Ovary (tissue), 9 donors: ENCODE data around the gene TAF8. TPM values are rescaled to one million over a fixed set of nuclear protein-coding genes. Genes with fewer than 3 reads are reported as not detected.

Experiments used
- DNase-seq, 5 donors: peaks; one replicate each; pipeline ENCODE4 v3.0.0-alpha.2; 2019 to 2020
- H3K27ac ChIP-seq, 2 donors: fragments of 200-600 bp; one replicate each; pipeline versions ENCODE4 v1.5.1 to v1.8.0; 2019 to 2022
- H3K27me3 ChIP-seq: fragments of 200-600 bp; one replicate; pipeline ENCODE4 v1.8.0; 2022
- H3K36me3 ChIP-seq: fragments of 200-600 bp; sonication (generic); one replicate; pipeline ENCODE4 v1.5.1; 2019
- H3K4me1 ChIP-seq: one replicate; pipeline ENCODE4 v1.8.1; 2013; ENCODE audit warnings: mild to moderate bottlenecking, moderate library complexity; ENCODE audit not compliant: insufficient read depth
- H3K4me3 ChIP-seq: fragments of 200-600 bp; sonication (generic); one replicate; pipeline ENCODE4 v1.5.1; 2017
- H3K9me3 ChIP-seq, 2 donors: fragments of 200-600 bp in 1 of 2; sonication (generic) in 1 of 2; one replicate each; pipeline versions ENCODE4 v1.5.1 to v1.8.1; 2013 to 2019; ENCODE audit warnings: mild to moderate bottlenecking in 1 of 2, moderate library complexity in 1 of 2
- EP300 ChIP-seq: sonication (generic); formaldehyde crosslinking; IDR thresholded peaks from one replicate; pipeline ENCODE4 v1.6.1; 2017; ENCODE audit warnings: antibody characterized with exemption
- POLR2A ChIP-seq: fragments of 450-650 bp; IDR thresholded peaks from one replicate; pipeline ENCODE4 v1.6.1; 2017; ENCODE audit warnings: antibody characterized with exemption, mild to moderate bottlenecking, moderate library complexity
- WGBS, 3 donors: extraction: QIAGEN DNeasy Blood & Tissue Kit in 1 of 3; methylation state at CpG; one replicate each; pipeline versions ENCODE4 v1.1.5 to v1.1.7; 2013 to 2017; 5-methylcytosine and 5-hydroxymethylcytosine counted together
- intact Hi-C, 4 donors: fragments of 100-400 bp; cut with DNase I; formaldehyde crosslinking; loops; one replicate each; pipeline versions ENCODE4 v1.11.0 to v1.15.1; 2022 to 2023
- polyA plus RNA-seq, 2 donors: library from polyadenylated mRNA; stranded (reverse); fragments of 200-250 nt in 1 of 2; fragments of 350-450 nt in 1 of 2; fragmentation: Illumina TruSeq in 1 of 2; extraction: RNeasy Lipid Tissue Mini Kit (QIAGEN cat#74804) in 1 of 2; gene quantifications; one replicate each; pipeline ENCODE4 v1.2.3, GENCODE V29; 2013 to 2014
- total RNA-seq, 7 donors: library from RNA; depleted of rRNA in 2 of 7; stranded (reverse); fragments of >200 nt in 2 of 7; fragmentation: NEBNext Ultra II Directional in 3 of 7; extraction: Animal tissue kit (Norgen Biotek cat#: 25700) in 3 of 7; gene quantifications; one replicate each; pipeline versions ENCODE4 v1.1.0 to v1.2.4, GENCODE V29; 2016 to 2023
- TF ChIP-seq, protein P1 (sequence below), 3 donors: fragments of 450-650 bp in 2 of 3; fragments of 200-600 bp in 1 of 3; IDR thresholded peaks; one replicate each; pipeline versions ENCODE4 v1.5.1 to v1.8.0; 2016 to 2022; ENCODE audit warnings: antibody characterized with exemption in 3 of 3, mild to moderate bottlenecking in 1 of 3
- donor health status: DM: no; HTN: no; CAD: no; lungs with moderate emphysema.
- donor health status: DM: no; HTN: no; CAD: no.
- donor health status: Bipolar disorder and iron deficiency.
- donor health status: DM: yes; HTN: yes; CAD: no.
- donor health status: DM: no; HTN: no; CAD: no.
- donor health status: DM: yes; HTN: yes; CAD: no.

The TAF8 gene
- total and polyA plus RNA-seq, 9 donors: 9.2 to 21.3 (median 12.9) TPM

- Histone ChIP-seq H3K9me3 (no peaks in the 10 kb centered on the region), H3K36me3 (no peaks in the 10 kb centered on the region), H3K27ac (no peak overlapping the region), H3K4me1 (no peaks in the 10 kb centered on the region), H3K27me3 (no peaks in the 10 kb centered on the region), H3K4me3 (no peak overlapping the region)
- DNase-seq: no peak
- intact Hi-C loops: no loop called here
- TF ChIP-seq, protein P1, sequence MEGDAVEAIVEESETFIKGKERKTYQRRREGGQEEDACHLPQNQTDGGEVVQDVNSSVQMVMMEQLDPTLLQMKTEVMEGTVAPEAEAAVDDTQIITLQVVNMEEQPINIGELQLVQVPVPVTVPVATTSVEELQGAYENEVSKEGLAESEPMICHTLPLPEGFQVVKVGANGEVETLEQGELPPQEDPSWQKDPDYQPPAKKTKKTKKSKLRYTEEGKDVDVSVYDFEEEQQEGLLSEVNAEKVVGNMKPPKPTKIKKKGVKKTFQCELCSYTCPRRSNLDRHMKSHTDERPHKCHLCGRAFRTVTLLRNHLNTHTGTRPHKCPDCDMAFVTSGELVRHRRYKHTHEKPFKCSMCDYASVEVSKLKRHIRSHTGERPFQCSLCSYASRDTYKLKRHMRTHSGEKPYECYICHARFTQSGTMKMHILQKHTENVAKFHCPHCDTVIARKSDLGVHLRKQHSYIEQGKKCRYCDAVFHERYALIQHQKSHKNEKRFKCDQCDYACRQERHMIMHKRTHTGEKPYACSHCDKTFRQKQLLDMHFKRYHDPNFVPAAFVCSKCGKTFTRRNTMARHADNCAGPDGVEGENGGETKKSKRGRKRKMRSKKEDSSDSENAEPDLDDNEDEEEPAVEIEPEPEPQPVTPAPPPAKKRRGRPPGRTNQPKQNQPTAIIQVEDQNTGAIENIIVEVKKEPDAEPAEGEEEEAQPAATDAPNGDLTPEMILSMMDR (IDR thresholded peaks at IDR 0.05): no peak
- WGBS, 3 donors: 82 to 83% (median 83%) methylated on average over 10 of the region's 10 CpGs
Measured at GRCh38 chr6:42090819-42091717, 40.7 kb downstream of the TAF8 start.

GRCh38 chr6:42091718-42092023 is 41.3 kb downstream of the TAF8 start:
- WGBS, 3 donors: 61 to 71% (median 63%) methylated on average over 9 of the region's 9 CpGs
- H3K4me1 ChIP-seq: no peaks in the 10 kb centered on the region
- H3K36me3 ChIP-seq: no peaks in the 10 kb centered on the region
- DNase-seq: no peak
- H3K9me3 ChIP-seq: no peaks in the 10 kb centered on the region
- no peaks in the 10 kb centered on the region for H3K27me3 ChIP-seq
- H3K4me3 ChIP-seq: no peak overlapping the region
- intact Hi-C loops: no loop called here
- no peak overlapping the region for H3K27ac ChIP-seq
- no peak for TF ChIP-seq POLR2A
- no peak for TF ChIP-seq EP300
- TF ChIP-seq, protein P1 (IDR thresholded peaks at IDR 0.05): no peak

GRCh38 chr6:42093582-42094329 is 43.4 kb downstream of the TAF8 start:
- Histone ChIP-seq H3K4me3 (no peak overlapping the region), H3K27ac (no peak overlapping the region), H3K36me3 (no peaks in the 10 kb centered on the region), H3K4me1 (no peaks in the 10 kb centered on the region), H3K27me3 (no peaks in the 10 kb centered on the region), H3K9me3 (no peaks in the 10 kb centered on the region)
- intact Hi-C loops: no loop called here
- no peak for DNase-seq
- 49 to 57% (median 49%) methylated on average over 10 of the region's 10 CpGs for WGBS, 3 donors
- TF ChIP-seq, protein P1 (IDR thresholded peaks at IDR 0.05): no peak
- no peak for TF ChIP-seq EP300
- TF ChIP-seq POLR2A: no peak

DNA sequence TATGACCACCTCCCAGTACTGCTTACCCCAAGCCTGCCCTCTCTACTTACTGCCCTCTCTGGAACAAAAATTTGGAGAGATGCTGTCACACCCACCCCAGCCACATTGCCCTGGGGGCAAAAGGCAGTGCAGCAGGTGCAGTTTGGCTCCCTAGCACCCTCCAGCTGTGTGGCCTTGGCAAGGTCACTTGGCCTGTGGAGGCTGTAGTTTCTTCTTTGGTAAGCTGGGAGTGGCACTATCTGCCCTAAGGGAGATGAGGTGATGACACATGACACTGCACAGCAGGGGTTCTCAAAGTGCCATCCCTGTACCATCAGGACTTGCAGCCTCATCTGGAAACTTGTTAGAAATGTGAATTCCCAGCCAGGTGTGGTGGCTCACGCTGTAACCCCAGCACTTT is 44.8 kb downstream of the TAF8 start:
- H3K9me3 ChIP-seq: no peaks in the 10 kb centered on the region
- no peaks in the 10 kb centered on the region for H3K4me1 ChIP-seq
- no peak overlapping the region for H3K4me3 ChIP-seq
- WGBS, 3 donors: 79 to 100% (median 91%) methylated on average over 1 of the region's 1 CpG
- no peak for DNase-seq
- TF ChIP-seq EP300 (no peak), POLR2A (no peak)
- TF ChIP-seq, protein P1 (IDR thresholded peaks at IDR 0.05): no peak
- no peak overlapping the region for H3K27ac ChIP-seq
- H3K36me3 ChIP-seq: no peaks in the 10 kb centered on the region
- no peaks in the 10 kb centered on the region for H3K27me3 ChIP-seq
- intact Hi-C loops: no loop called here
